HPDE6-E6E7 (cell line): ENCODE measurements around the gene NIPAL3.
A peak's percentile ranks its signal among the peaks of the same experiment; 100 is the strongest.

Experiments used
- DNase-seq: peaks from one replicate; pipeline ENCODE4 v3.0.0; 2011; ENCODE audit warnings: missing footprints; ENCODE audit errors: extremely low spot score

Gene NIPAL3

DNA sequence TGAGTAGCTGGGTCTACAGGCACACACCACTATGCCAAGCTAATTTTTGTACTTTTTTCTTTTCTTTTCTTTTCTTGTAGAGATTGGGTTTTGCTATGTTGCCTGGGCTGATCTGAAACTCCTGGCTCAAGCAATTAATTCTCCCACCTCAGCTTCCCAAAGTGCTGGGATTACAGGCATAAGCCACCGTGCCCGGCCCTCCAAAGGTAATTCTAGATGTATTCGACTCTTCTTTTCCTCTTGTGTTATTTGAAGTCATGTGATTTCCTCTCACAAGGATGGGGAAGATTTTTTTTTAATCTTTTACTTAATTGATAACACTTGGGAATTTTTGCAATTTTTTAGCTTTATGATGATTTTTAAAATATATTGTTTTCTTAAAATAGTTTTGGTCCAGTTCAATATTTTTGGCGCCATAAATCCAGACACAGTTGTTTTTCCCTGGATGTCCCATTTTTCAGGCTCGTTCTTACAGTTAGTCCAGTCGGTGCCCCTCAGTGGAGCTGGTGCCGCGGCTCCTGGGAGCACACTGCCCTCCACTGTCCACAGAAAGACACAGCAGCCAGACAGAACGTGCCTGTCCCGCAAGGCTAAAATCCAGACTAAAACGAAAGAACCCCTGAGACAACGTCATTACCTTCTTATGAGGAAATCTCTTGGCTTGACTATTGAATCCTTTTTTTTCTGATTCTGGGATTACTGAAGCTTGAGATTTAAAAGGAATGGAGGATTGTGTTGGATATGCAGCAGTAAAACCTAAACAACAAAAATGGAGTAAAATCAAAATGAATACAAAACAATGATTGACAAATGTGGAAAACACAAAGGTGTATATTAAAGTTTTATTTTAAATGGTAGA lies 24.4 kb upstream of the NIPAL3 start:
- DNase-seq: no peak

DNA sequence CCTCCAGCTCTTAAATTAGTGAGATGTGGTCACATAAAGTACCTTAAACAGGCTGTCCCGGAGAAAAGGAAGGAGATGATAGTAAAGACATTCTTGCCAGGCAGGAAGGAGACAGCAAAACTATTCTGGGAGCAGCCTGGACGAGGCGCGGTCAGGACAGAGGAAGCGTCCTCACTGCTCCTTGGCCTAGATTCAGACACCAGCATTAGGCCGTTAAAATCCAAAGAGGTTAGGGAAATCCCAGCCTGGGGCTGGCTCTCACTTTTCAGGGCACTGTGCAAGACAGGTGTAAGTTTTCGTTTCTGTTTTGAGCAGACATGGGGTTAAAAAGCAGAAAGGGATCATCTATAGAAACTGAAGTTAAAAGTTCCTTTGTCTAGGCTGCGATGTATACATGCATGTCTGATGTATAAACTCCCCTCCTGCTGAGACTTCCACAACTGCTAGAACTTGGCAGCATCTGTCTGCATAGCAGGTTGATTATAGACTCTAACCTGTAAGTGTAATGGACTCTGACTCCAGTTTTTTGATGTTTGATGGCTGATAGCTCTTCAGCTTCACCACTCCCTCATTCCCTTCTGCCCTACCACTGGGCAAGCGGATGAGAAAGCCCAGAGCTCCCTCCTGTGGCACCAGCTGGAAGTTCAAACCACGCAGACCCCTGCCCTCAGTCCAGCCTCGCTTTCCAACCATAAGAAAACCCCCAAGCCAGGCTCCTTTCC lies 23.6 kb upstream of the NIPAL3 start:
- DNase-seq: no peak

DNA sequence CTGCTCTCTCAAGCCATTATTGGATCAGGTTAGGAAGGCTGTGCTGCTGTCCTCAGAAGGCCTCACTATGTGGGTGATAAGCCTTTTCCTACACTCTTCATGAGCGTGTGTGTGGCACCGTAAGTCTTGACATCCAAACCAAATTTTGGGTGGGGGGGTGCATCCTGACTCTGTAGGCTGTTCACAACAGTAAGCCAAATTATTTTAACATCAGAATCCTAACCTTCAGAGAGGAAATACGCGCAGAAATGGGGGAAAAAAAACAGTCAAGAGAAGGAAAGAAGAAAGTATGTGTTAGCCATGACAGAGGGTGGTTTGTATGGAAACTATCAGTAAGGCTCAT lies 23.0 kb upstream of the NIPAL3 start:
- no peak for DNase-seq

DNA sequence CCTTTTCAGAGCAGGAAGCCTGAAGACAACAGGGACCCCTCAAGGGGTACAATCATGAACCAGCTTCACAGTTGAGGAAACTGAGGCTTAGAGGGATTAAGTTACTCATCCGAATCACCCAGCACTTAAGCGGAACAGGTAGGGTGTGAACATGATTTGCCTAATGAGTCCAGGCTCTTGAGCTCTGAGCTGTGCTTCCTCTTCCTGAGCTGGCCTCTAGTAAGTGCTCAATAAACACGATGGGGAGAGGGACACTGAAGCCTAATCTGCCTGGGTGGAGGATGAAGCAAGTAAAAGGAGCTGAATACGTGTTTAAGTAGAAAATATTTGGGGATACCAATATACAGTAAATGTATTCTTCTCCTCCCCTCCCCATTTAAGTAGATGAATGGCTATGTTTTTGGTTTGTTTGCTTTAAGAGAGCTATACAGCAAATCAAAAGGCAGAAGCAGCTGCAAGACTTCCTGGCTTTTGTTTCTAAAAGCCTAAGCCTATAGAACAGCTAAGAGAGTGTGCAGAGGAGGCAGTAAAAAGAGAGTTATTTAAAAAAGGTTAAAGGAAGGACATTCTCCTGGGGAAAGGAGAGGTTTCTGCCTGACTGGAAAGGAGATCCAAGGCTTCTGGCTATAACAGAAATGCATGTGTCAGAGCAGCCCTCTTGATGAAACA lies 22.5 kb upstream of the NIPAL3 start:
- no peak for DNase-seq

DNA sequence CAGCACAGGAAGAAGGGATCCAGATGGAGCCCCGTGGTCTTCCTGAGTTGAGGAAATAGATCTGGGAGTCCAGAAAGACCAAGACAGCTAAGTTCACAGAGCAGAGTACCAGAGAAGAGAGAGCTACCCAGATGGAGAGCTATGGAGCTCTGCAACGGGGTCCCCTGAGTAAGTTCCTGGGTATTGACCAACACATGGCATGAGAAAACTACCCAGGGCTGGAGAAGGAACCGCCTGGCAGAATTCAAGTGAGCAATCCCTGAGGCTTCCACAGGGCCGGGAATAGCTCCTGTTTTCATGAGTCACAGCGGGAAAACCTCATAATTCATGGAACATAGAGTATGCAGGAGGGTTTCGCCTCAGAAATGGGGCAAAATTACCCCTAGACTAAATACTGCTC lies 21.7 kb upstream of the NIPAL3 start:
- no peak for DNase-seq

DNA sequence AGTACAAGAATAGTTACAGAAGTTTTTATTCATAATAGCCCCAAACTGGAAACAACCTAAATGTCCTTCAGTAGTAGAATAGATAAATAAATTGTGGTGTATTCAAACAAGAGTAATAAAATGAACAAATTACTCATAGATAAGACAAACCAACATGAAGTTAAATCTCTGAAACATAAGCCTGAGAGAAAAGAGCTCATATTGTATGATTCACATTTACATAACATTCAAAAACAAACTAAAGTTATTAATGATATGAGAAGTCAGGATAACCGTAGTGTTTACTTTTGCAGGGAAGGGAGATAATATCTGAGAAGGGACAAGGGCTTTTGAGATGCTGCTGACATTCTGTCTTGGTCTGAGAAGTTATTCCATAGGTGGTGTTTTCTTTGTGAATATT lies 15.5 kb upstream of the NIPAL3 start:
- DNase-seq: no peak

DNA sequence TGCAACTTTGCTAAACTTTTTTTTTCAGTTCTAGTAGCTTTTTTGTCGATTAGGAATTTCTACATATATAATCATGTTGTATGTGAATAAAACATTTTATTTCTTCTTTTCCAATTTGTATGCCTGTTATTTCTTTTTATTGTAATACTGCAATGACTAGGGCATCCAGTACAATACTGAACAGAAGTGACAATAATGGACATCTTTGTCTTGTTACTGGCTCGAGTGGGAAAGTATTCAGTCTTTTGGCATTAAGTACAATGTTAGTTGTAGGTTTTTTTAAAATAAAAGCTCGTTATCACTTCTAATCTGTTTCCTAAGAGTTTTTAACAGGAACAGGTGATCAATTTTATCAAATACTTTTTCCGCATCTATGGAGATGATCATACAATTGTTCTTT lies 11.8 kb upstream of the NIPAL3 start:
- DNase-seq: no peak

DNA sequence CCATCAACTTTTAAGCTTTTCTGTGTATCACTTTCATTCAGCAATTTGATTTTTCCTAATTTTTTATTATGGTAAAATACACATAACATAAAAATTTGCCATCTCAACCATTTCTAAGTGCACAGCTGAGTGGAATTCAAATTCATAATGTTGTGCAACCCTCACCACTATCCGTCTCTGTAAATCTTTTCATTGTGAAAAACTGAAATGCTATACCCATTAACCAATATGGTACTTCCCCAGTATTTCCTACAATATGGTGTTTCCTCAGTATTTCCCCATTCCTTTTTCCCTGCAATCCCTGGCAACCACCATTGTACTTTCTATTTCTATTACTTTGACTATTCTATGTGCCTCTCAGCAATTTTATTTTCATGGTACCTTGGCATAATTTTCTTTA lies 8.8 kb upstream of the NIPAL3 start:
- DNase-seq: no peak

DNA sequence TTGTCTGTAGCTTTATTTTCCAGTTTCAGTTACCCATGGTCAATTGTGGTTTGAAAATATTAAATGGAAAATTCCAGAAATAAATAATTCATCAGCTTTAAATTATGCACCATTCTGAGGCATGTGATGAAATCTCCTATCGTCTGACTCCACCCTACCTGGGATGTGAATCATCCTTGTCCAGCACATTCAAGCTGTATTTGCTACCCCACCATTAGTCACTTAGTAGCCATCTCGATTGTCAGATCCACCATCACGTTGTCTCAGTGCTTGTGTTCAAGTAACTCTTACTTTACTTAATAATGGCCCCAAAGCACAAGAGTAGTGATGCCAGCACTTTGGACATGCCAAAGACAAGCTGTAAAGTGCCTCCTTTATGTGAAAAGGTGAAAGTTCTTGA lies 6.1 kb upstream of the NIPAL3 start:
- DNase-seq: peak; percentile 74

DNA sequence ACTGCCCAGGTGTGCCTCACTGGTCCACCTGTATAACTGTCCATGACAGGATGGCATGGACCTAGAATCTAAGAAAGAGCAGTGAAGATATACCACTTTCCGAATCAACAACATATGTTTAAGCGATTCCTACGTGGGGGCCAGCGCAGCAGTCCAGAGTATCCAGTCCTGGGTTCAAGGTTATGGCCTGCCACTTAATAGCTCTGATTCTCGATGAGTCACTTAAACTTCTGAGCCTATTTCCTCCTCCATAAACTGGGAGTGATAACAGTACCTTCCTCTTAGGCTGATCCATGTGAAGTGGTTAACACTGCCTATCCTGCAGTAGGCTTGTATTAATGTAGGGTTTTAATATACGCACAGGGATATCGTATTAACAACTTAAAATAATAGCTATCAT lies 4.9 kb upstream of the NIPAL3 start:
- no peak for DNase-seq

DNA sequence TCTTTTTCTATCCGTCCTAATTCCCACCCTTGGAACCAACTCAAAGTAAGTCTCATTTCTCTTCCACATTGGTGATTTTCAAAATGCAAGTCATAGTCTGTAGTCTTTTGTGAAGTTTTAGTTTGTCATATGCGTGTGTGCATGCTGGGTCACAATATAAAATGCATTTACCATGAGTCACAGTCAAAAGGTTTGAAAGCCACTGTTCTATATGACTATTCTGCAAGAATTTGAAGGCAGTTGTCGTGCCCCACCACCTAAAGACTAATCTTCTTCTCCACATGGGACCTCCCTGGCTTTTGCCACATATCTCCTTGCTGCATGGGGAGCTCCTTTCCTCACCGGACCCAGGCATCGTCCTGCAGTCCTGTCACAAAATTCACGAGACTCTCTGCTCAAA lies 3.6 kb upstream of the NIPAL3 start:
- DNase-seq: no peak

DNA sequence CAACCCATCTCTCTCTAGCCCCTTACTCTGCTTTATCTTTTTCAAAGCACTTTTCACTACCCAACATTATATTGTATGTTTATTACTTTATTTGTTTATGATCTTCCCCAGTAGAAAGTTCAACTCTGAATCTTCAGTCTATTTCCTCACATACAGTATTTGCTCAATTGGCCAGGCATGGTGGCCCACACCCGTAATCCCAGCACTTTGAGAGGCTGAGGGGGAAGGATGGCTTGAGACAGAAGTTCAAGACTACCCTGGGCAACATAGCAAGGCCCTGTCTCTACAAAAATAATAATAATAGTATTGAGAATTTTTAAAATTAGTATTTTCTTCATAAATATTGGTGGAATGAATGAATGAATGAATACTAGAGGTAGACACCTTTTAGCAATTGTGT lies 3.2 kb upstream of the NIPAL3 start:
- no peak for DNase-seq

DNA sequence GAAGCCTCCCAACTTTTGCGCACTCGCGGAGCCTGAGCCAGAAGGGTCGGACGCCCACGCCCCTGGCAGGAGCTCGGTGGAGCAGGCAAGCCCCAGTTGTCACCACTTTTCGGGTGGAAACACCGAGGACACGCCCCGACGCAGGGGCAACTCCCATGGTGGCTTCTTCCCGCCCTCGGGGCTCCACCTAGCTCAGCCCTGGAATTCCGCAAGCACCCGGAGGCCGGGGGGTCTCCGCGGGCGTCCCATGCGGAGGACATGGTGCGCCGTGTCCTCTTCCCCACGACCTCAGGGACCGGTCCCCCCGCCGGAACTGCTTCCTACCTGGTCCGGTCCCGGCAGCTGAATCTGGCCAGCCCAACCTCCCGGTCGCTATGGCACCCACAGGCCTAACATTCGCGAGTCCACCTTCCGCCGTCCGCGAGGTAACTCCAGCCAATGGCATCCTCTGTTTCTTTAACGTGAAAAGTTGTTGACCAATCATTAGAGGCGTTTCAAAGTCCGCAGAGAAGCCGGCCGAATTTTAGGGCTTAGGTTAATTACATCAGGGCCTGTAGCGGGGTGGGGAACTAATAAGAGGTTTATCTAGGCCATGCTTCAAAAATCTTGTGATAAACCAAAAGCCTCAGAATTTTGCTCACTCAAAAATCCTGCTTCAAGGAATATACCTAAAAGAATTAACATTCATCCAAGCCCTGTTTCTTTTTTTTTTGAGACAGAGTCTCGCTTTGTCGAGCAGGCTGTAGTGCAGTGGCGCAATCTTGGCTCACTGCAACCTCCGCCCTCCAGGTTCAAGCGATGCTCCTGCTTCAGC lies 2.0 kb upstream of the NIPAL3 start, which contains the start of gene STPG1:
STPG1 (minus strand) TSS at position 433 of the 814 bp plus-strand sequence. CDS start 12,394 bp downstream, outside the sequence.
- DNase-seq: peak; percentile 91

DNA sequence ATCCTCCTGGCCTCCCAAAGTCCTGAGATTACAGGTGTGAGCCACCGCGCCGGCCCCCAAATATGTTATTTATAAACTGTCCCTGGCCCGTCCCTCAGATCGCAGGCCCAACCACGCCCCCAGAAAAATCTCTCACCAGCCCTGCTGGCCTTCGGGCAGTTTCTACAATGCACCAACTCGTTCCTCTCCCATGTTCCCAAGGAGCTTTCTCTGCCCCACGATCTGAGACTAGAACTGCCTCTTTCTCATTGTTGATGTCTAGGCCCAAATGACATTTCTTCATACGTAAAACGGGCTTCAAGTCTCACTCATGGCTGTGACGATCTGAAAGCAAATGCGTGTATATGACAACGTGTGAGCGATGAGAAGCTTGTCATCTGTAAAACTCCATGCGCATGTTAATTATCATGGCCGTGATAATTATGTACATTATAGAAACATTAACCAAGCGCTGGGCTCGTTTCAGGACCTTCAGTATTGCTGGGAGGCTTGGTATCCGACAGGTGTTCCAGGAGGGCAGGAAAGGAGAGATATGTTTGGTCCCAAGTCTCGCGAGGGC lies 748 bp upstream of the NIPAL3 start:
- DNase-seq: no peak

DNA sequence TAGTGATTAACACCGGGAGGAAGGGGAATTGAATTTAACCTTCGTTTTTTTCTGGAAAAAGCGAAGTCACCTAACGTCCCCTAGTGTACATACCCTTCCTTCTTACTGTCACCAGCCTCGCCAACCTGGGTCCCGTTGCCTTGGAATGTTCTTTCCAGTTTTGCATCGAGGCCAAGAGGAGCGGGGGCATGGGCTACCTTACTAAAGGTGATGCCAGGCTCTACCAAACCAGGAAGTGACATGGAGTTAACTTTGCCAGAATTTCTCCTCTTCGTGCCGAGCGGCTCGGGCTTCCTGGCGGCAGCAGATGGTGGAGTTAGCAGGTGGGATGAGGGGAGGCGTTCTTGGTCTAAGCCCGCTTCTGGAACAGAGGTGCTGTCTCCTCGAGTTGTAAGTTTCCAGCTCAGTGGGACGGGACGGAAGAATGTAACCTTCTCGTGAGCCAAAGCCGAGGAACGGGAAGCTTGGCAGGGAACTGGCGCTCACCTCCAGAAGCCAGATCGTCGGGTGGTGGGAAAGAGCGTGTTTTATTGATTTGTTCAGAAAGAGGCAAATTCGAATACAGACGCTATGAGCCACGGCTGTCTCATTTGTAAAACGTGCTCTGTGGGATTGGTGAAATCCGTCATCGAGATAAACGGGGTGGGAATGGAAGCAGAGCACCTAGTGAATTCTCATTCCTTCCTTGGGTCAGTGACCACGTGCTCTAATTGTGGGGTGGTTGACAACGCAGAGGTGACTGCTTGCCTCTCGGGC lies 486 bp downstream of the NIPAL3 start:
- no peak for DNase-seq

DNA sequence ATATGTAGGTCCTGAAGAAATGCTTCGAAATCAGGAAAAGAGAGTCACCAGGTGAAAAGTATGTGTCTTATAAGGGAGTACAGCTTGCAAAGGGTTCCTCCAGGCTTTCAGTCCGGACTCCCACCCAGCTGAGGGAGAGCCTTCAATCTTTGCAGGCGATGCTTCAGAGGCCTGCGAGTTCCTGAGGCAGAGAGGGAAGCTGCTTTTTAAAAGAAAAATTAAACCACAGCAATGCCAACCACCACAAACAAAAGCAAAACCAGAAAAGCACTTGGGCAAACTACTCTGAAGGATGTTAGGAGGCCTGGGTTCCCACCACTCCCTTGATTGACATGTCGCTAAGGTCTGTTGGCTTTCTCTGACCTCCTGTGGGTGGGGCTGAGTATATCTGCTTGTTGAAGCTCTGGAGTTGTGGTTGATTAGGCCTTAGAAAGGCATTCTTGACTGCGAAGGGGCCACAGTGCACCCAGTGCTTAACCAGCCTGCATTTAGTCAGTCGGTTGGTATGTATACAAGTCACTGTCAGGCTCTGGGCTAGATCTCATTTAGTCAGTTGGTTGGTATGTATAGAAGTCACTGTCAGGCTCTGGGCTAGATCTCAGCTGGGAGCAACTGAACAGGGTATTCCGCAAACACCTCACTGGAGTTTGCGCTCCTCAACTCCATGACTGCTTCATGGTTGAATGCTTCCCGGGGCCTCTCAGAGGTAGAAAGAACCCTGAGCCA lies 1.2 kb downstream of the NIPAL3 start:
- peak; percentile 60 for DNase-seq

DNA sequence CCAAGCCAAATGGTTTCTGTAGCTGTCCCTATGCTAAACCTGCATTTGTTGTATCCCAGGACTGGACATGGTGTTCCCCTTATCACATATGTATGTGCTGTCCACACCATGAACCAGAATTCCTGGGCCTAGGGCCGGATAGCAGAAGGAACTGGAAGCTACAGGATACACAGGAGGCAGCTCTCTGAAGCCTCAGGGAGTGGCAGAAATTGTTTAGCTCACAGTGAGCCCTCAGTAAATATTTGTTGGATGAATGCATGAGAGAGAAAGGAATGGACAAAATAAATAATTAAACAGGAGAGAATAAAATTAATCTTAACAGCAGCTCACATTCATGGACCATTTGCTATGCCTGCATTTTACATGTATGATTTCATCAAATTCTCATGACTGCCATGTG lies 2.1 kb downstream of the NIPAL3 start:
- no peak for DNase-seq

DNA sequence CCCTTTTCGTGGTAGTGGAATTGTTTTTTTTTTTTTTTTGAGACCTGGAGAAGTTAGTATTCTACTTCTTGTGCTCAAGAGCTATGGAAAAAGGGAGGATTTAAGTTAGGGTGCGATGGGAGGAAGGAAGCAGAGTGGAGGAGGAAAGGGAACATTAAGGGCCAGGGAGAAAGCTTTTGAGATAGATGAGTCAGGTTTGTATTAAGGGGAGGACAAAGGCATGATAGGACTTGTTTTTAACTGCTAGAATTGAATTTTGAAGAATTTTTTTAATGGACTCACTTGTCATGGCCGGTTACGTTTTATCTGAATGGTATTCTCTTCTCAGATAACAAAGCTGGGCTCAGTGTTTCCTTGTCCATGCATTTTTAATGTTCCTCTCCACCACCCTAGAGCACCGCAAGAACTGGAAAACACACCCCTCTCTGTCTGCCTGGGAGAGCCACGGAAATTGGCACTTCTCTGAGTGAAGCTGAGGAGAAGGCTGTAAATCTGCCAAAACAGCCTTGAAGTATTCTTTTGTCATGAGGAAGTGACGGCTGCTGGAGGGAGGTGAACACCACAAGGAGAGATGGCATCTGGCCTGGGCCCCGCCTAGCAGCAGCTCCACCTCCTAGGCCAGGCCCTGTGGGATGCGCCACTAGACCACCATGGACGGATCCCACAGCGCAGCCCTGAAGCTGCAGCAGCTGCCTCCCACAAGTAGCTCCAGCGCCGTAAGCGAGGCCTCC lies 3.5 kb downstream of the NIPAL3 start:
- peak; percentile 39 for DNase-seq

DNA sequence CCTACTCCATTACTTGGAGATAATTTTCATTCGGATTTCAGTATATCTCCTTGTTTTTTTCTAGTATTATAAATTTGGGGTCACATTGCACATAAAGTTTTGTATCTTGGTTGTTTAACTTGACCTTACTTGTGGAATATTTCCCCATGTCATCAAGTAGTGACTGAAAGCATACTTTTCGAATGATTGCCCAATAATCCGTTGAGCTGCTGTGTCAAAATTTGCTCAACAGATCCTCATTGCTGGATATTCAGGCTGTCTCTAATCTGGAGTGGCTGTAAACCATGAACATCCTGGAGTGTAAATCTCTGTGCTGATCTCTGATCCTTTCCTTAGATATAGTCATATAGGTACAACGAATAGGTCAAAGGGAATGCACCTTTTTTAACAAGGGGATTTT lies 4.9 kb downstream of the NIPAL3 start:
- DNase-seq: no peak
